ENCODE data around the gene PHF5A. TPM values are rescaled to one million over a fixed set of nuclear protein-coding genes. Genes with fewer than 3 reads are reported as not detected.

Gene PHF5A
- total RNA-seq, 4 donors from 2014 or later, result 21.5 to 47.3 (median 41.5) TPM

DNA sequence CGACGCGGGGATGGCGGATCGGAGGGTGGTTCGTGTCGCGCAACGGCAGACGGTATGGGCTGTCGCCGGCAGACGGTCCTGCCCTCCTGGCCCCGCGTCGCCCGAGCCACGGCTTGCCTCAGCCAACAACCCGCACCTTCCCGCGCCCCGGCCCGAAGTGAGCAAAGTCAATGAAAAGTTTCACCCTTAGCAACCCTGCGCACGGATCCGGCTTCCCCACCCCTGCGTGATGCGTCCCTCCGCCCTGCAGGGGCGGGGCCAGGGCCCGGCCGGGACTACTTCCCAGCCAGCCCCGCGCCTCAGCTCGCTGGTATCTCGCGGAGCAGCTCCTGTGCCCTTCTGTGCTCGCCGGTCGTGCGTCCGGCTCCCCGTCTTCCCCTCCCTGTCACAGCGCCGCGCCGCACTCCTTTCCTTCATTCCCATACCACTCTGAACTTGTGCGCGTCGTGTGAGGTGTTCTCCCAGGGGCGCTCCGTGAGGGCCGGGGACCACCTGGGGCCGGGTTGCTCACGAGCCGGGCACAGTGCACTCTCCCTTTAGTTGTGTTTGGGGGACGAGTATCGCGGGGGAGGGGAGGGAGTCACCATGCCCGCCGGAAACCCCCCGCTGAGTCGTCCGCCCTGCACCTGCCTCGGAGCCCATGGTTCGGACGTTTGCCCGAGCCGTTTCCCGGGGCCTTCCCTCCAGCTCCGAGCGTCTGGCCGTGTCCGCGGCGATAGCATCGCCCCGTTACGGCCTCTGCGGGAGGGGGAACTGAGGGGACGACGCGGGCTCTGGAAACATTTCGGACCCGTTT lies 21.7 kb downstream of the PHF5A start, which contains the start of gene TOB2:
Gene TOB2 (minus strand): TSS at position 163 of the 796 bp plus-strand sequence. CDS start 9,456 bp downstream, outside the sequence.
- no peaks in the 10 kb centered on the region for H3K27me3 ChIP-seq
- intact Hi-C loops (cut with DNase I), result no loop called here
- peak; percentile 70 for DNase-seq
- TF ChIP-seq, protein P1, sequence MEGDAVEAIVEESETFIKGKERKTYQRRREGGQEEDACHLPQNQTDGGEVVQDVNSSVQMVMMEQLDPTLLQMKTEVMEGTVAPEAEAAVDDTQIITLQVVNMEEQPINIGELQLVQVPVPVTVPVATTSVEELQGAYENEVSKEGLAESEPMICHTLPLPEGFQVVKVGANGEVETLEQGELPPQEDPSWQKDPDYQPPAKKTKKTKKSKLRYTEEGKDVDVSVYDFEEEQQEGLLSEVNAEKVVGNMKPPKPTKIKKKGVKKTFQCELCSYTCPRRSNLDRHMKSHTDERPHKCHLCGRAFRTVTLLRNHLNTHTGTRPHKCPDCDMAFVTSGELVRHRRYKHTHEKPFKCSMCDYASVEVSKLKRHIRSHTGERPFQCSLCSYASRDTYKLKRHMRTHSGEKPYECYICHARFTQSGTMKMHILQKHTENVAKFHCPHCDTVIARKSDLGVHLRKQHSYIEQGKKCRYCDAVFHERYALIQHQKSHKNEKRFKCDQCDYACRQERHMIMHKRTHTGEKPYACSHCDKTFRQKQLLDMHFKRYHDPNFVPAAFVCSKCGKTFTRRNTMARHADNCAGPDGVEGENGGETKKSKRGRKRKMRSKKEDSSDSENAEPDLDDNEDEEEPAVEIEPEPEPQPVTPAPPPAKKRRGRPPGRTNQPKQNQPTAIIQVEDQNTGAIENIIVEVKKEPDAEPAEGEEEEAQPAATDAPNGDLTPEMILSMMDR (IDR thresholded peaks at IDR 0.05), result peak in 1 of 6 experiments; percentile 34
- peak; percentile 9 to 100 (median 98) for TF ChIP-seq POLR2A (IDR thresholded peaks at IDR 0.05)
- peaks cover 0 to 18% (median 0%) of the 10 kb centered on the region in 3 donors for H3K36me3 ChIP-seq
- H3K4me3 ChIP-seq, result peak within 1 kb of the TSS; percentile 83 to 97 (median 96)
- 0% methylated on average over 18 to 36 of the region's 85 CpGs for WGBS, 2 donors
- H3K4me1 ChIP-seq, result peaks cover 21 to 34% (median 23%) of the 10 kb centered on the region in 3 donors
- no peaks in the 10 kb centered on the region for H3K9me3 ChIP-seq
- peak within 1 kb of the TSS; percentile 99 to 100 (median 100) for H3K27ac ChIP-seq

DNA sequence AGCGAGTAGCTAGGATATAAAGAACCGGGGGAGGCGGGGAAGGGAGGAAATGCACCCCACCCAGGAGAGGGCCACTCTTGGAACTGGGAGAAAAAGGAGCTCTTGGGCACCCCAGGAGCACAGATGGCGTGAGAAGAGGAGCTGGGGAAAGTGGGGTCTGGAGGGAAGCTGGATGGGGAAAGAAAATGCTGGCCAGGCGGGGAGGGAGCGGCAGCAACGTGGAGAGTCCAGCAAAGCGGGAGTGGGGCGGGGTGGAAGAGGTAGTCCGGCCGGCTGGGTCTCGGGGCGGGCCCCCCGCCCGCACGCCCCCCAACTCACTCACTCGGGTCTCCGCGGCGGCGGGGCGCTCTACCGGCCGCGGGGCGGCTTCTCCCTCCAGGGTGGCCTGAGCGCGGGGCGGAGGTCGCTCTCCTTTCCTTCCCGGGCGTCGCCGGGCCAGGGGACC lies 22.4 kb downstream of the PHF5A start:
- Histone ChIP-seq H3K27me3 (no peaks in the 10 kb centered on the region), H3K9me3 (no peaks in the 10 kb centered on the region), H3K36me3 (peaks cover 0 to 25% (median 0%) of the 10 kb centered on the region in 3 donors), H3K4me3 (peak overlapping the region; percentile 83 to 97 (median 96)), H3K27ac (peak overlapping the region; percentile 99 to 100 (median 100)), H3K4me1 (peaks cover 21 to 41% (median 31%) of the 10 kb centered on the region in 3 donors)
- no peak for DNase-seq
- TF ChIP-seq, protein P1 (IDR thresholded peaks at IDR 0.05), result no peak
- TF ChIP-seq POLR2A (IDR thresholded peaks at IDR 0.05), result no peak
- intact Hi-C loops (cut with DNase I), result no loop called here
- 0 to 1% methylated on average over 9 to 15 of the region's 34 CpGs for WGBS, 2 donors

DNA sequence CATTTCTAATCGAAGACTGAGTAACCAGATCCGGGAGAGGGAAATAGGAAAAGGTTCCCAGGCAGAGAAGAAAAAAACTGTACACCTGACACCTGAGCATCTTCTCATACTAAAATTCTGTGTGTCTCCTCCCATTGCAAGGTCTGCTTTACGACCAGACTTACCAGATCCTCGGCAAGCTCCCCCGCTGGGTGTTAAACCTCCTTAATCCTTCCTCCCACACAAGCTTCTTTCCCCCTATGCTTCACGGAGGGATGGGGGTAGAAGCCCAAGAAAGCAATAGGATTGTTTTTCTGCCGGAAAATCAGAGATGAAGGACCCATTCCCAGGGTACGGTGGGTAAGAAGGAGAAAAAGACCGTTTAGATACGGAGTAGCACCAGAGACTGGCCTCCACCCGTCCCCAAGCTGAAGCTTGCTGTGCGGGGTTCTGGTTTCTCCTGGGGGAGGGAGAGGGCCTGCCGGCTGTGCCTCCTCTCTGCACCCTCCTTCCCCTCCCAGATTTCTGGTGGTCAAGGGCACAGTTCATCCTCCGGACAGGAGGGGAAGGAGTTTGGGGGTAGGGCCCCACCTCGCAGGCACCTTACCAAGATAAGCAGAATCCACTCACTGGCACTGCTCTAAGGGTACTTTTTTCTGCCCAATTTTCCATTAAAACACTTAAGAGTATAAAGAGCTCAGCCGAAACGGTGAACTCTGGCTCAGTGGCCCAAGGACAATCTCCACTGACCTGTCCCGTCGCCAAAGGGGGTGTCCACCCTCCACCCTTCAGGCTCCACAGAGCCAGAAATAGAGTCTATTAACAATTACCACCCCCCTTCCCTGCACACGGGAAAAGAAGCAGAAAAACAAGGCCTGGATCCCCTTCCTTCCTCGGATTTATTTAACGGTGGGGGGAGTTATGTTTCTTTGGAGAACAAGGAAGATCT lies 23.1 kb downstream of the PHF5A start:
- H3K27me3 ChIP-seq, result no peaks in the 10 kb centered on the region
- DNase-seq, result no peak
- TF ChIP-seq, protein P1 (IDR thresholded peaks at IDR 0.05), result peak in 1 of 6 experiments; percentile 2
- no peak for TF ChIP-seq POLR2A (IDR thresholded peaks at IDR 0.05)
- peaks cover 0 to 32% (median 0%) of the 10 kb centered on the region in 3 donors for H3K36me3 ChIP-seq
- peaks cover 21 to 48% (median 32%) of the 10 kb centered on the region in 3 donors for H3K4me1 ChIP-seq
- no peaks in the 10 kb centered on the region for H3K9me3 ChIP-seq
- H3K27ac ChIP-seq, result peak overlapping the region; percentile 99 to 100 (median 100)
- 0 to 1% methylated on average over 19 to 22 of the region's 22 CpGs for WGBS, 2 donors
- intact Hi-C loops (cut with DNase I), result no loop called here
- peak overlapping the region; percentile 83 to 97 (median 96) for H3K4me3 ChIP-seq

DNA sequence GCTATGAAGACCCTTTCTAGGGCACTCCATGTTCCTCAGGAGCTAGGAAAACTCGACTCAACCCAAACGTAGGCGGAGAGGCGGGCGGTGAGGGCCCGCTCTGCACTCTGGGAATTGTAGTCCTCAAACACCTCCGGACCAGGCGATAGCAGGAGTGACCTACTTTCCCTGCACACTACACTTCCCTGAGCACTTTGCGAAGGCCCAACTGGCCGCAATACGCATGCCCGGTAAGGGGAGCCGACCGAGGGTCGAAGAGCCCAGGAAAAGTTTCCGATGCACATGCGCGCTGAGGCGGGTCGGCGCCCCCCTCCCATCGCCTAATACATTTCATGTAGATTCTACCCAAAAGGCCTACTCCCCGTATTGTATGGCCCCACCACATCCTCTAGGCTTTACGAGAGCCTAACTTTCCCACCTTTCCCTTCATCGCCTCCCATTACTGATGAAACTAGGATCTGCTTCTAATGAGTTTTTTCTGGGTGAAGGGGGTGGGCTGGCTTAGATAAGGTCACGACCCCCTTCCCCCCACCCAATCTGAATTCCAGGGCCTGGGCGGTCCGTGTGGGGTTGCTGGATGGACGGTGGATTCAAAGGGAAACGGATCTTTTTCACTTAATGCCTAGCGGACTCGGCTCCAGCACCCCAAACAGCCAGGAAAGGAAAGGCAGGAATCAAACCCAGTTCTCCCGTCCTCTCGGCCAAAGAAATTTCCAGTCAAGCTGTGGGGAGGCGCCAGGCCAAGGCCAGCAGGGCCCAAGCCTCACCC lies 23.9 kb downstream of the PHF5A start:
- no peaks in the 10 kb centered on the region for H3K27me3 ChIP-seq
- peaks cover 21 to 56% (median 35%) of the 10 kb centered on the region in 3 donors for H3K4me1 ChIP-seq
- 0 to 1% methylated on average over 22 to 25 of the region's 35 CpGs for WGBS, 2 donors
- intact Hi-C loops (cut with DNase I), result no loop called here
- H3K4me3 ChIP-seq, result peak overlapping the region; percentile 83 to 97 (median 96)
- peak in 2 of 4 donors; percentile 49 to 64 for TF ChIP-seq POLR2A (IDR thresholded peaks at IDR 0.05)
- TF ChIP-seq, protein P1 (IDR thresholded peaks at IDR 0.05), result peak in 1 of 6 experiments; percentile 18
- DNase-seq, result peak; percentile 43
- no peaks in the 10 kb centered on the region for H3K9me3 ChIP-seq
- peak overlapping the region; percentile 99 to 100 (median 100) for H3K27ac ChIP-seq
- peaks cover 0 to 40% (median 0%) of the 10 kb centered on the region in 3 donors for H3K36me3 ChIP-seq
